Measurements from ENCODE around the gene RIT2.

- no peak for TF ChIP-seq CTCF (IDR thresholded peaks at IDR 0.05)
- TF ChIP-seq POLR2A (IDR thresholded peaks at IDR 0.05) = no peak
Measured at GRCh38 chr18:43078478-43079092, 36.9 kb downstream of the RIT2 start.
